ENCODE data around the gene CNIH3.

DNA sequence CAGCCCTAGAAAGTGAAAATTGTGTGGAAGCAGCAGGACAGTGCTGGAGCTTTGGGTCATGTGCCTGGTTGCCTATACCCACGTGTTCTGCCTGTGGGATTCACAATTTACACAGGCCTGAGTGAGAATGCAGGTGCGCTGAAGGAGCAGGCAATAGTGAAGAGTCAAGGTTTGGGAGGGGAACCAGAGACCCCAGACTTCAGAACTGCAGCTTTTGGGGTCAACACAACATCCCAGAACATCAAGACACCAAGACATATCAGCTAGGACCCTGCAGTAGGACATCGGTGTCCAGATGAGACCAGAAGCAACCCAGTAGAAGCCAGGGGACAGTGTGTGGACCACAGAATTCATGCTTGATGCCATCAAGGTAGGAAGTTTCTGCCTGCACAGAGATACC is 29.1 kb upstream of the CNIH3 start:
- TF ChIP-seq CTCF (IDR thresholded peaks at IDR 0.05) (no peak), EP300 (IDR thresholded peaks at IDR 0.05) (no peak), POLR2A (IDR thresholded peaks at IDR 0.05) (no peak)
